OCI-M2 (cell line): ENCODE data around the gene TP53I13.
"Not testable (repeated sequence)": the region's sequence is repeated elsewhere in the genome, so short reads cannot be mapped to it uniquely, and the experiment has no call there.

Source experiments
- DNase-seq: peaks from one replicate; lab custom pipeline; 2025; ENCODE audit not compliant: unreplicated experiment; lab: John Stamatoyannopoulos, UW

The TP53I13 gene, protein sequence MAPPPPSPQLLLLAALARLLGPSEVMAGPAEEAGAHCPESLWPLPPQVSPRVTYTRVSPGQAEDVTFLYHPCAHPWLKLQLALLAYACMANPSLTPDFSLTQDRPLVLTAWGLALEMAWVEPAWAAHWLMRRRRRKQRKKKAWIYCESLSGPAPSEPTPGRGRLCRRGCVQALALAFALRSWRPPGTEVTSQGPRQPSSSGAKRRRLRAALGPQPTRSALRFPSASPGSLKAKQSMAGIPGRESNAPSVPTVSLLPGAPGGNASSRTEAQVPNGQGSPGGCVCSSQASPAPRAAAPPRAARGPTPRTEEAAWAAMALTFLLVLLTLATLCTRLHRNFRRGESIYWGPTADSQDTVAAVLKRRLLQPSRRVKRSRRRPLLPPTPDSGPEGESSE

DNA sequence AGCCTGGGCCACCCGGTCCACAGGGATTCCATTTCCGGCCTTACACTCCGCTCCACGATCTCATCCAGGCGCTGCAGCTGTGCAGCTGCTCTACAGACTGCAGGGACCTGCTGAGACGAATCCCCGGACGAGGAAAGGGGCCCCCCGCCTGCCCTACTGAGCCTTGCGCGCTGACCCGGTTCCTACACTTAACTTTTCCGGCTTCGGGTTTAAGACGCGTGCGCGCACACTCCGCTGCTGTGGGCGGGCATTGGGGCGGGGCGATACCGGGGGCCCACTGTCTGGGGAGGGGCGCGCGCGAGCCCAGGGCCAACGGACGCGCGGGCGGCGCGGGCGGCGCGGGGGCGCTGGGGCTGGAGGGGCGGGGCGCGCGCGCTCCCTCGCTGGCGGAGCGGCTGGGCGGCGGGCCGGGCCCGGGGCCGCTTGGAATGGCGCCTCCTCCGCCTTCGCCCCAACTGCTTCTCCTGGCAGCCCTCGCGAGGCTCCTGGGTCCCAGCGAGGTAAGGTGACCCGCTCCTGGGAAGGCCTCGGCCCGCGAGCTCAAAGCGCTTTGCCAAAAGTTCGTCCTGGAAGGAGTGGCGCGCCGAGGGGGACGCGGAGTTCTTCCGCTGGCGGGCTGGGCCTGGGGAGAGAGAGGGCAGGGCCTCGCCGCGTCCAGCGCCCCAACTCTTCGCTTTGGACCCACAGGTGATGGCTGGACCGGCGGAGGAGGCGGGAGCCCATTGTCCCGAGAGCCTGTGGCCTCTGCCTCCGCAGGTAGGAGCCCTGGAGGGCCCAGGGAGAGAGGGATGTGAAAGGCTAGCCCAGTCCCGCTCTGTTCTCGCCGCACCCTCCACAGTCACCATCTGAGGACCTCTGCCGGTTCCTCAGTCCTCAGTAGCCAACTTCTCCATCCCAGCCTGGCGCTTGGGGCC is at the start of gene TP53I13:
Gene TP53I13, plus strand, starts transcription at position 371 of the 914 bp plus-strand sequence. Its CDS starts 58 bp downstream, at position 429.
- DNase-seq, result no peak

DNA sequence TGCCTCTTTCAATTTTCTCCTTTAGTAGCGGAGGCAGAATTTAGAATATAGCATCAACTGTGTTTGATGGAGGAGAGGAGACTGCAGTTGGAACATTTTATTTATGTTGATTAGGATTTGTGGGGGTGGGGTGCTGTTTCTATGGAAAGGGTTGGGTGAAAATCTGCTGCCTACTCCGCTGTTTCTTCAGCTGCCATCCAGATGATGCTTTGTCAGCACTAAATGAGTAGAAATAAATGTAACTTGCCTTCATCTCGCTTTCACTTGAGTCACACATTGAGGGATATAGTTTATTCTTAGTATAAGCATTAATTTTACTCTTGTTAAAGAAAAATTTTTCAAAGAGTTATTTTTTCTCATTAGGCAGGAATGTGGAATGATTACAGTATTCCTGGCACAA is 43.8 kb upstream of the TP53I13 start:
- no peak for DNase-seq

DNA sequence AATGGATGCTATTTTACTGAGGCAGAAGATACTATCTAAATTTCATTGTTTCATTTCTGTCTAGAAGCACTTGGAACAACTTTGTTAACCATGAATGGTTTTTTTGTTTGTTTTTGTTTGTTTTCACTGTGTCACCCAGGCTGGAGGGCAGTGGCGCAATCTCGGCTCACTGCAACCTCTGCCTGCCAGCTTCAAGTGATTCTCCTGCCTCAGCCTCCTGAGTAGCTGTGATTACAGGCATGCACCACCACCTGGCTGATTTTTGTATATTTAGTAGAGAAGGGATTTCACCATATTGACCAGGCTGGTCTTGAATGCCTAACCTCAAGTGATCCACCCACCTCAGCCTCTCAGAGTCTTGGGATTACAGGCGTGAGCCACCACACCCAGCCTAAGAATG is 42.2 kb upstream of the TP53I13 start:
- no peak for DNase-seq

DNA sequence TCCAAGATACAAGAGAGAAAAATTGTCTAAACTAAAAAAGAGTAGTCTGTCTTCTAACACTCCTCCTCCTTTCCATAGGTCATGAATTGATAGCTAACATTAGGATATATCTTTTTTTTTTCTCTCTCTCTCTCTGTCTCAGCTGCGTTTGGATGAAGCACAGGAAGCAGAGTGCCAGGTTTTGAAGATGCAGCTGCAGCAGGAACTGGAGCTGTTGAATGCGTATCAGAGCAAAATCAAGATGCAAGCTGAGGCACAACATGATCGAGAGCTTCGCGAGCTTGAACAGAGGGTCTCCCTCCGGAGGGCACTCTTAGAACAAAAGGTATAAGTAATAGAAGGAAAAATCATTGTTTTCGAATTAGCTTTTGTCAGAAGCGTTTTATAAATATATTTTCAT is 34.5 kb upstream of the TP53I13 start:
- DNase-seq, result no peak

DNA sequence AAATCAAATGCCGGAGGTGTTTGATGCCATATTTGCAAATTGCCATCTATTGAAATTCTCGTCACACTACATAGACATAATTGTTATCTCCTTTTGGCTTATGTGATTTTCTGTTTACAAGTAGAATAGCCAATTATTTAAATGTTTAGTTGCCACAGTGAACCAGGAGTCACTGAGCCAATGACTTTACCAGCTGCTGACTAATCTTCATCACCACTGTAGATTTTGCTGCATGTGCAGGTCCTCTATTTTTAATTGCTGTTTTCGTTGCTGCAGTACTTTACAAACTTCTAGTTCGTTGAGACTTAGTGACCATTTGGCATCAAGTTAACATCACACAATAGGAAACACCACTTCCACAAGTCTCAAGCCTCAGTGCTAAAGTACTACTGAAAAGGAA is 24.4 kb upstream of the TP53I13 start:
- no peak for DNase-seq

DNA sequence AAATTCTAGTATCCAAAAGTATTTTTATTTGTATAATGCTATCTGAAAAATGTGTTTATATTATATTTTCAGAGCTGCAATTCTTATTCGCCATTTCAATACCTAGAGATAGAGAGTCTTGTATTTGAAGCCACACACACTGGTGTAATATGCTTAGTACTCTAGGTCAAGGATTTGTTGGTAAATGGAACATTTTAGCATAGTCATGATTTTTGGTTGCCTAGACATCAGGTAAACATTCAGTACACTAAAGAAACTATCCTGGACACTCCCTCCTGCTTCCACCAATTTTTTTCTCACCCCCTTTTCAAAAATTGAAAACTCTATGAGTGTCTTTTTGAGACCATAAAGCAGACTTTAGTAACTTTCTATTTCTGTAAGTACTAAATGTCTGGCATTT is 22.4 kb upstream of the TP53I13 start:
- DNase-seq, result no peak

DNA sequence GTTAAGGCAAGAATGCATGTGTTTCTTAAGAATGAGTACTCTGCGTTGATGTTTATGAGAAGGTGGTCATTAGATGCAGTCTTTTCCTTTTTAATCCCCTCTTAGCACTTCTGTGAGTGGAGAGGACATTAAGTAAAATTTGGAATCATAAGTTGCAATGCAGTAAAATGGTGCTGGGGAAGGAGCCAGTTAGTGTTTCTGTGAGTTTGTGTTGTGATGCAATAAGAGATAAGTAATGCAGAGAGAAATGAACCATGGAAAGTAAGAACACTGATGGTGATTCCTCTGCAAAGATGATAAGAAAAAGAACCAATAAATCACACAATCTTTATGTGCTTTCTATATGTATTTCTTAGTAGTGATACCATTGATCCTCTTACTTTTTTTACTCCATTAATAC is 21.7 kb upstream of the TP53I13 start:
- DNase-seq, result no peak

DNA sequence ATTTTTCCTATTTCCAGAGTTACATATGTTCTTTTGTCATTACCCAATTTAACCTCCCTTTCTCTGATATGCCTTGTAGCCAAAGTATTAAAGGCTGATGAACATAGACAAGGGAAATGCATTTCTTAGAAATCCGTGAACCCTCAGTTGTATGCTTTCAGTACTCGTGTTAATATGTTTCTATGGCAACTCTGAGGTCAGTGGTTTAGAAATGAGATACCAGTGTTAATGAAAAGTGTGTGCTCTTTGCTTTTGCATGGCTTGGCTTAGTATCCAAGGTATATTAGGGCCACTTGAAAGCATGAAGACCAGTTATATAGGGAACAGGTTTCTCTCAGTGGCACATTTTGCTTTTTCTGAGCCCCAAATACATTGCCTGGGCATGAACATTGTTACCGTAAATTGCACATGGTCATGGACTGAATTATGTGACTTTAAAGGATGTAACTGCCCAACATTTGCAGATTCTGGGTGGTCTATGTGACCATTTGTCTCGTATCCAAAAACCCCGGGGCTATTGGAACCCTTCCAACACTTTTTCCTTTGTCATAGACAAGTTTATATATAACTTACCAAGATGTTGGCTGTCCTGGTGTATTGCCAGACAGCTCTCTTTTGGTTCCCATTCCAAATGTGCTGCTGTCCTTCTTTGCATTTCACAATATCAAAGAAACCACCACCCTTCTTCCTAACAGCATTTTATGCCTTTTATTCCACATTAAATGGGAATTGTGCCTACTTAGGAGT is 19.2 kb upstream of the TP53I13 start:
- no peak for DNase-seq

DNA sequence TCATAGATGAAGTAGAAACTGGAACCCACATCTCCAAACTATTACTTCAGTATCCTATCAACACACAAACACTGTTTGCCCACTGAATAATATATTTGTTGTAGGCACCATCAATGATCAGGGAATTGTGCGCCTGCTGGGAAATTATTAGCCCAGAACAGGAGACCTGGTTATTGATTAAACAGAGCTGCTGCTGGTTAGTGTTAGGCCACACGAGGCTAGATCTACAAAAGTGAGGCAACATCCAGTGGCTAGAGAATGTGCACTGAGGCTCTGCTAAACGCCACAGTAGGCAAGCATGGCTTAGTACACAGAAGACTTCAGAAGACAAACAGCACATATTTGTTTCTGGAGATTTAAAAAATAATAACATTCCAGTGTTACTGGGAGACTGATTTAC is 12.7 kb upstream of the TP53I13 start:
- no peak for DNase-seq

DNA sequence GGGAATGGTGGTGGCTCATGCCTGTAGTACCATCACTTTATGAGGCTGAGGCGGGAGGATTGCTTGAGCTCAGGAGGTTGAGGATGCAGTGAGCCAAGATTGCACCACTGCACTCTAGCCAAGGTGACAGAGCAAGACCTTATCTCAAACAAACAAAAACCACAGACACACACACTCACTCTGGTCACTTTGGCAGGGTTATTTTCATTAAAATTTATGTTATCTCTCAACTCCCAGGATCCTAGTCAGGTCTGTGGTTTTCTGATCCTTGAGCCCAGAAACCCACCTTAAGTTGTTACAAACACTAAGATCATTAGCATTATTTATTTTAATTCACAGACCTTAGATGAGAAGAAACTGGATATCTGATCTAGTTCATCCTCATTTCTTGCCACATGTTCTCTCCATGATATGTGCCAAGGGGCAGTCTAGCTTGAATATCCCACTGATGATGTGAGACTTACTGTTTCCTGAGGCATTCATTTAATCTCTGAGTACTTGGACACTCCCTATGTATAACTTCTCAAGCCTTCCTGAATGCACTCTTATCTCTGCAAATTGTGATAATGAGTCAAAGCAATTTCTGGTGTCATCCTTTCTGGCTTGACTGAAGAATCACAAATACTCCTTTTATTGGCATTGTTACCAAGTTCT is 11.3 kb upstream of the TP53I13 start:
- DNase-seq, result no peak

DNA sequence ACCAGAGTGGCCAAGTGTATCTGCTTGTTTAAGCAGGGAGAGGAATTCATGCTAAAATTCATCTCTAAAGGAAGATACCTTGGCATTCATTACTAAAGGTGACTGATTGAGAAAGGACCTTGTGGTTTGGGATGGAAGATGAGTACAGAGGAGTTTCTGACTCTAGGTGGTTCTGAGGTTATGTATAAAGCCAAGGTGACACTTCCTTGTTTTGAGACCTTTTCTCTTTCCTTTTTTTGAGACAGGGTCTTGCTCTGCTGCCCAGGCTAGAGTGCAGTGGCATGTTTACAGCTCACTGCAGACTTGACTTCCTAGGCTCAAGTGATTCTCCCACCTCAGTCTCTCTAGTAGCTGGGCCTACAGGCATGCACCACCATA is 10.8 kb upstream of the TP53I13 start:
- no peak for DNase-seq

DNA sequence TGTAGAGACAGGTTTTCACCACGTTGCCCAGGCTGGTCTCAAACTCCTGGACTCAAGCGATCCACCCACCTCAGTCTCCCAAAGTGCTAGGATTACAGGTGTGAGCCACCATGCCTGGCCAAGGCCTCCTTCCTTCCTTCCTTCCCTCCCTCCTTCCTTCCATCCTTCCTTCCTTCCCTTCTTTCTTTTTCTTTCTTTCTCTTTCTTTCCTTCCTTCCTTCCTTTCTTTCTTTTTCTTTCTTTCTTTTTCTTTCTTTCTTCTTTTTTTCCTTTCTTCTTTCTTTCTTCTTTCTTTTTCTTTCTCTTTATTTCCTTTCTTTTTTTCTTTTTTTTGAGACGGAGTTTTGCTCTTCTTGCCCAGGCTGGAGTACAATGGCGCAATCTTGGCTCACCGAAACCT is 10.4 kb upstream of the TP53I13 start:
- not testable (repeated sequence) for DNase-seq

DNA sequence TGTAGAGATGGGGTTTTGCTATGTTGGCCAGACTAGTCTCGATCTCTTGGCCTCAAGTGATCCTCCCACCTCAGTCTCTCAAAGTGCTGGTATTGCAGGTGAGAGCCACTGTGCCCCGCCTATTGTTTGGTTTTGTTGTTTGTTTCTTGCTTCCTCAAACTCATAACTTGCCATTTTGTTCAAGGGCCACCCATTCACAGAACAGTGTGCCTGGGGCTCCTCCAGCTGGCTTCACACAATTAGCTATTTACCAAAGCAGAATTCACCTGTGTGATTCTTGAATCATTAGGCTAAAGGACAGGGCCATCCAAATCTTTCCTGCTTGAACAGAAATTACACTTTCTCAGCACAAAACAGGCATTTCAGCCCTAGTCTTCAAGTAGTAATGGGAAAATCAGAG is 8.9 kb upstream of the TP53I13 start:
- no peak for DNase-seq

DNA sequence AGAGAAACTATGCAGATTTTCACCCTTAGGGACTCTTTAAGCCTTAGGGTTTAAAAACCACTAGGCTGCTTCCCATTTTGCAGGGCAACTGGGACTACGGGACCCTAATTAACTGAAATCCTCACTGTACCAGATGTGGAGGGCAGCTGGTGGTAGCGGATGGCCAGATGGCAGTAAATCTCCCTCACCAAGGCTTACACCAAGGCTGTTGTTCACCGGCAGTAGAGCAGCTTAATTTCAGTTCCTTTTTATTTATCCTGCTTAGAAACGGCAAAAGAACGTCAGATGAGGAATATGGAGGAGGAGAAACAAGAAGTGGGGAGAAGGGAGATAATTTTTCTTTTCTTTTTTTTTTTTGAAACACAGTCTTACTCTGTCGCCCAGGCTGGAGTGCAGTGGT is 8.2 kb upstream of the TP53I13 start:
- no peak for DNase-seq

DNA sequence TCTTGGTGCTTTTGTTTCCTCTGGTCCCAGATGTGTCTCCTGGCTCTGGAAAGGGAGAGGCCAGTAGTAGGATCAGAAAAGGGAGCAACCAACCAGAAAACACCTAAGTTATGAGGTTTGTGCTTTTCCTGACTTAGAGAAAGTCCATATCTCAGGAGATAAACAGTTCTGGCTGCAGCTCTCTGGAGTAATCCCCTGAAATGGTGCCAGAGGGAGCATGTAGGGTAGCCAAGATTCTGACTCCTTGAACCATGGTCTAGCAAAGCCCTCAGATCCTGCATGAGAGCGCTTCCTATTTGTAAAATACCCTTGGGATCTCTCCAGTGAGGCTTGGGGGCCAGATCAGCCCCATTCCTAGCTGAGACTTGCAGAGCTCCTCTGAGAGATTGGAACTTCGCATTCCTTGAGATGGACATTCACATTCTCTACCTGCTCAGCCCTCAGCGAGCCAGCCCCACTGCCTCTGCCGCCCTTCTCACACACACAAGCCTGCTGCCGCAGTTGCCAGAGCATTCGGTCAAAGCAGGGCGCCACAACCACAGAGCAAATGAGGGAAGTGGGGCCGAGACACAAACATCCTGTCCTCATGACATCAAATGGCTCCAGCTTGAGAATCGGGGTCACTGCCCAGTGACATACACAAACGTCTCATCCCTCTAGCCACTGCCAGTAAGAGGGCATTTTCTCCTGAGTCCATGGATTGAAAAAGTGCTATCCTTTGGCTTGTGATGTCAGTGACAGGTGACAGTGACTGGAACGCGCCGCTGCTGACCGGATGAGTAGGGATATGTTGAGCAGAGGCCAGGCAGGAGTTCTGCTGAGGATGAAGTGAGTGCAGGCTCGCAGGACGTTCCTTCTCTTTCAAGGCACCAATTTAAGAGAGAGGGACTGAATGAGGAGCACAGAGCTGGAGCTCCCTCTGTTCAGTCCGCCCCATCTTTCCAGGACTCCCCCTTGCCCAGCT is 6.7 kb upstream of the TP53I13 start:
- DNase-seq, result no peak

DNA sequence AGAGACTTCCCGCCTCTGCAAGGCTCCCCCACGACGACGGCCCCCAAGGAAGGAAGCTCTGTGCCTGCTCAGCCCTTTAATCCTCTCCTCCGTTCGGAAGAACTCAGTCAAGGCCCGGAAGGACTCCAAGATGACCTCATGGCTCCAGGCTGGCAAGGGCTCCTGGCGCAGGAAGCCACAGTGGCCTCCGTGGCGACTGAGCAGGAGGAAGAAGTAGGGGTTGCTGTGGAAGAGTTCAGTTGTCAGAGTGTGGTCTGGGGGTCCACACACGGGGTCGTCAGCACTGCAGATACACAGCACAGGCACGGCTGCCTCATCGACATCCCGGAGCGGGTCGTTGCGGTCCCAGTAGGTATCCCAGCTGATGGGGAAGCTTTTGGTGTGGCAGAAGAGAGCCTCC is 5.9 kb upstream of the TP53I13 start:
- DNase-seq, result no peak

DNA sequence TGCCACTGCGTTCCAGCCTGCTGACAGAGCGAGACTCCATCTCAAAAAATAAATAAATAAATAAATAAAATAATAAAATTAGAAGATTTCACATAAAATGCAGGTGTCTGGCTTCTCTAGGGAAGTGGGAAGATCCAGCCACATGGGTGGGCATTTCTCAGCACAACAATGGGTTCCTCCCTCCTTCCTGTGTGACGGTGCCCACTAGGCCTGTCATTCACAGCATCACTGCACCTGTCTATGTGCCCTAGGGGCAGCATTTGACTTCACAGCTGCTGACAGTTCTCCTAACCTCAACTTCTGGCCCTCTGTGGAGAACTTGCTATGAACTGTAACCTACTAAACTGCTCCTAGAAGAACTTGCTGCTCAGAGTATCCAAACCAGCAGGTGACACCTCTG is 4.7 kb upstream of the TP53I13 start:
- DNase-seq, result no peak

DNA sequence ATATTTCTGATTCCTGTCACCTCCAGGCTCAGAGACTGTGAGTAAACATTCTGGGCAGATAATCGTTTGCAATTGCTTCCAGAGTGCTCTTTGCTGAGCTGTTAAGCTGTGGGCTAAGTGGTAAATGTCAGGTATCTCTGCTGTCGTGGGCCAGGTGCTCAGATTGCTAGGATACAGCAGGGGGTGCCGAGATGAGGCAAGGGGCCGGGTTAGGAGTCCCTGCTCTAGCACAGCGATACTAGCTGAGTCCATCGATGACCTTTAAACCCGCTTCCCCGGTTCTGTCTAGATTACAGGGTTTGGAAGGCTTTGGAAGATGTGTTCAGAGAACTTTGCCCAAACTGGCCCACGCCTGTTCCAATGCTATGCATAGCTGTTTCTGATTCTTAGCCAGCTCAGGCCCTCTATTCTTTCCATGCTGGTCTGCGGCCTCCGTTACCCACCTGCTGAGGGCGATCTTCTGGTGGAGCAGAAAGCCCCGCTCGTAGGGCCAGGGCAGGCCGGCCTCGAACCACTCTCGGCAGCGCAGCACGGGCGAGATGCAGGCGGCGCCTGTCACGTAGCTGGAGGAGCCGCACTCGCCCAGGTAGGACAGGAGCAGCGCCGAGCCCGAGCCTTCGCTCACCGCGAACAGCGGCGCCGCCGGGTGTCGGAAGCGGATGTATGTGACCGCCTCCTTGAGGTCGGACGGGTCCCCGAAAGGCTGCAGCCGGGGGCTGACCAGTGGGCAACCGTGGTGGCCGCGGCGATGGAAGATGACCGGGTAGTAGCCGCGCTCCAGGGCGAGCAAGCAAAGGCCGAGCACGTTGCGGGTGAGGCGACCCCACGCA is 2.6 kb upstream of the TP53I13 start:
- no peak for DNase-seq
